Measurements from ENCODE around the gene ZCCHC24. TPM values are rescaled to one million over a fixed set of nuclear protein-coding genes. Genes with fewer than 3 reads are reported as not detected.

Gene ZCCHC24
- total and polyA plus RNA-seq, 4 experiments from 2014 or later, result 0.30 to 1.9 (median 1.2) TPM

DNA sequence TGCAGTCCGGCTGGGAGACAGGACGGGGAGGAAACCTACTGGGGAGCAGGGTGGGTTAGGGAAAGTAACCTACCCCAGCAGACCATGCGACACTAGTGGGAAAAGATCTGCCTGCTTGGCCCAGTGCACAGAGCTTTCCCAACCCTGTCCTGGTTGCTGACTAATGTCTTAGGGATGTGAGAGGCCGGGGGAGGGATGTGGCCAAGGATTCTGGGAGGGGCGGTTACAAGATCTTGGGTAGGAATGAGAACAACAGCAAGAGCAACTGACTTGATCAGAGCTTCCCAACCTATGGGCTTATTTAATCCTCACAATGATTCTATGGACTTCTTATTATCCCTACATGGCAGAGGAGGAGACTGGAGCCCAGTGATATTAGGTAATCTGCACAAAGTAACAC lies 42.9 kb upstream of the ZCCHC24 start:
- no peaks in the 10 kb centered on the region for H3K4me1 Mint-ChIP-seq

GRCh38 chr10:79487296-79488194 lies 42.1 kb upstream of the ZCCHC24 start:
- DNase-seq, result peak in 4 of 5 donors; percentile 2 to 7 (median 6)
- H3K4me1 Mint-ChIP-seq, result no peaks in the 10 kb centered on the region
- H3K36me3 Mint-ChIP-seq, result no peaks in the 10 kb centered on the region
- Histone ChIP-seq H3K4me3 (ENCODE audit: low read length in 2 of 2) (no peak overlapping the region), H3K27ac (ENCODE audit: low read depth, low read length) (no peak overlapping the region), H3K36me3 (ENCODE audit: insufficient read depth, low read length) (no peaks in the 10 kb centered on the region), H3K4me1 (ENCODE audit: insufficient read depth, low read length) (no peaks in the 10 kb centered on the region), H3K27me3 (ENCODE audit: insufficient read depth, low read length) (no peaks in the 10 kb centered on the region), H3K9me3 (ENCODE audit: control insufficient read depth in 1 of 2, low read length in 2 of 2) (no peaks in the 10 kb centered on the region)
- intact Hi-C loops (cut with micrococcal nuclease), result loop anchor here (1.0 kb wide), 1 partner anchor 113 kb away; no protein-coding TSS in a partner anchor
- no peaks in the 10 kb centered on the region for H3K9me3 Mint-ChIP-seq
- CTCF ChIA-PET (ENCODE audit: partially characterized antibody), result interaction anchor here (1.5 to 5.7 kb wide), 3 partner anchors 8 to 113 kb away, joined by 5 to 45 read pairs (median 5); no protein-coding TSS in a partner anchor
- POLR2A ChIA-PET (ENCODE audit: partially characterized antibody), result no interaction called here
- no peaks in the 10 kb centered on the region for H3K27me3 Mint-ChIP-seq
- no peak overlapping the region for H3K27ac Mint-ChIP-seq
- H3K4me3 Mint-ChIP-seq, result no peak overlapping the region

More for the DNA sequence above, 42.9 kb upstream of the ZCCHC24 start:
- no peaks in the 10 kb centered on the region for H3K36me3 ChIP-seq (ENCODE audit: insufficient read depth, low read length)
- ChIA-PET CTCF (ENCODE audit: partially characterized antibody) (interaction anchor here (1.5 to 5.7 kb wide), 3 partner anchors 9 to 114 kb away, joined by 5 to 45 read pairs (median 5); no protein-coding TSS in a partner anchor), POLR2A (ENCODE audit: partially characterized antibody) (no interaction called here)
- no peaks in the 10 kb centered on the region for H3K4me1 ChIP-seq (ENCODE audit: insufficient read depth, low read length)
- Mint-ChIP-seq H3K9me3 (no peaks in the 10 kb centered on the region), H3K36me3 (no peaks in the 10 kb centered on the region), H3K4me3 (no peak overlapping the region), H3K27ac (peak overlapping the region in 1 of 7 donors; percentile 3), H3K27me3 (no peaks in the 10 kb centered on the region)
- no peak overlapping the region for H3K4me3 ChIP-seq (ENCODE audit: low read length in 2 of 2)
- intact Hi-C loops (cut with micrococcal nuclease), result no loop called here
- no peaks in the 10 kb centered on the region for H3K9me3 ChIP-seq (ENCODE audit: control insufficient read depth in 1 of 2, low read length in 2 of 2)
- no peak for DNase-seq
- H3K27me3 ChIP-seq (ENCODE audit: insufficient read depth, low read length), result no peaks in the 10 kb centered on the region
- no peak overlapping the region for H3K27ac ChIP-seq (ENCODE audit: low read depth, low read length)

DNA sequence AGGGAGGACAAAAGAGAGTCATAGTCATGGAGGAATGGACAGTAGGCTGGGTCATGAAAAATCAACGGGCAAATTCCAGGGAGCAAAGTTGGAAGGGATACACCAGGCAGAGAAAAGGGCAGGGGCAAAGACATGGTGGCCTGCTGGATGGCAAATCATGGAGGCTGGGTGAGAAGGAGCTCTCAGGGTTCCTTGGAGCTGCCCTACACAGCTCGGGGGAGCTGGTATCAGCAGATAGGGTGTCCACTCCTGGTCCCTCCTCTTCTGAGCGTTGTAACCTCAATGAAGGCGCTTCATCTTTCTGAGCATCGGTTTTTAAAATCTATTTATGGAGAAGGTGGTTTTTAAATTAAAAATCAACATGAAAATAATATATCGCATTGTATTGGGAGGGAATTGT lies 39.1 kb upstream of the ZCCHC24 start:
- Histone ChIP-seq H3K36me3 (ENCODE audit: insufficient read depth, low read length) (no peaks in the 10 kb centered on the region), H3K4me3 (ENCODE audit: low read length in 2 of 2) (no peak overlapping the region), H3K9me3 (ENCODE audit: control insufficient read depth in 1 of 2, low read length in 2 of 2) (no peaks in the 10 kb centered on the region), H3K27ac (ENCODE audit: low read depth, low read length) (no peak overlapping the region), H3K27me3 (ENCODE audit: insufficient read depth, low read length) (no peaks in the 10 kb centered on the region), H3K4me1 (ENCODE audit: insufficient read depth, low read length) (no peaks in the 10 kb centered on the region)
- Mint-ChIP-seq H3K36me3 (no peaks in the 10 kb centered on the region), H3K27me3 (peaks cover 0 to 4% of the 10 kb centered on the region in 2 donors), H3K4me3 (no peak overlapping the region), H3K27ac (no peak overlapping the region), H3K9me3 (no peaks in the 10 kb centered on the region), H3K4me1 (no peaks in the 10 kb centered on the region)
- no peak for DNase-seq
- intact Hi-C loops (cut with micrococcal nuclease), result no loop called here
- POLR2A ChIA-PET (ENCODE audit: partially characterized antibody), result no interaction called here
- CTCF ChIA-PET (ENCODE audit: partially characterized antibody), result interaction anchor here (1.5 to 5.7 kb wide), 2 partner anchors 10 to 110 kb away, joined by 4 to 45 read pairs; no protein-coding TSS in a partner anchor

DNA sequence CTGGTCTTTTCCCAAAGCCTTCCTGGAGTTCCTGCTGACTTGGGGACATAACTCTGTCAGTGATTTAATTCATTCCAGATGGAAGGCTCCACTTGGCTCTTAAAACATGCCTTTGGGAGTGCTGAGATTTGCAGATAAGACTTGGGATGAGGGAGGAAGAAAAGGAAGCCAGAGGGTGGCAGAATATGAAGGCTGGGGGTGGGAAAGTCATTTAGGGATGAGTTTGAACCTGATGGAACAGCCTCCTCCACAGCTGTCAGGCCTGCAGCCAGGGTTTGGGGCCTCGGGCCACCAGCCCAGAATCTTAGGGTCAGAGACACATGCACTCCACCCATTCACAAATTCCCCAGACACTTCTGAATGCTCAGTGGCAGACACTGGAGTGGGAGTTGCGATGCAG lies 38.5 kb upstream of the ZCCHC24 start:
- Histone ChIP-seq H3K9me3 (ENCODE audit: control insufficient read depth in 1 of 2, low read length in 2 of 2) (no peaks in the 10 kb centered on the region), H3K36me3 (ENCODE audit: insufficient read depth, low read length) (no peaks in the 10 kb centered on the region), H3K4me1 (ENCODE audit: insufficient read depth, low read length) (no peaks in the 10 kb centered on the region), H3K27me3 (ENCODE audit: insufficient read depth, low read length) (no peaks in the 10 kb centered on the region), H3K4me3 (ENCODE audit: low read length in 2 of 2) (no peak overlapping the region), H3K27ac (ENCODE audit: low read depth, low read length) (no peak overlapping the region)
- H3K27ac Mint-ChIP-seq, result no peak overlapping the region
- no peaks in the 10 kb centered on the region for H3K9me3 Mint-ChIP-seq
- H3K4me1 Mint-ChIP-seq, result no peaks in the 10 kb centered on the region
- no peaks in the 10 kb centered on the region for H3K36me3 Mint-ChIP-seq
- ChIA-PET CTCF (ENCODE audit: partially characterized antibody) (interaction anchor here (5.7 kb wide), 1 partner anchor 110 kb away, joined by 45 read pairs; no protein-coding TSS in a partner anchor), POLR2A (ENCODE audit: partially characterized antibody) (no interaction called here)
- peaks cover 0 to 5% of the 10 kb centered on the region in 2 donors for H3K27me3 Mint-ChIP-seq
- no peak for DNase-seq
- intact Hi-C loops (cut with micrococcal nuclease), result no loop called here
- no peak overlapping the region for H3K4me3 Mint-ChIP-seq

DNA sequence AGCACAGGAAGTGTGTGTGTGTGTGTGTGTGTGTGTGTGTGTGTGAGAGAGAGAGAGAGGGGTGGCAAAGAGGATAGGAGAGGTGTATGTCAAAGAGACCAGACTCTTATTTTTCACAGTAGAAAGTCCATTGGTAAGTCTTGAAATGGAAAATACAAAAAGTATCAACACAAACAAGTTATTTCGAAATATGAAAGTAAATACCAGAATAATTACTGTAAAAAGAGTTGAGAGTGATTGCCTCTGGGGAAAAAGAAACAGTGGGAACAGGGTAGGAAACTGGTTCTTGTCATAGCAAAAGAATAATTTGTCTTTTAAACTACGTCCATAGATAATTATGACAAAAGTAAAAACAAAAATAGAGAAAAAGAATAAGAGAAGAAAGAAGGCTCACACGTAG lies 37.9 kb upstream of the ZCCHC24 start:
- intact Hi-C loops (cut with micrococcal nuclease), result no loop called here
- POLR2A ChIA-PET (ENCODE audit: partially characterized antibody), result no interaction called here
- peaks cover 0 to 5% of the 10 kb centered on the region in 2 donors for H3K27me3 Mint-ChIP-seq
- no peak overlapping the region for H3K27ac Mint-ChIP-seq
- H3K27me3 ChIP-seq (ENCODE audit: insufficient read depth, low read length), result no peaks in the 10 kb centered on the region
- H3K36me3 Mint-ChIP-seq, result no peaks in the 10 kb centered on the region
- CTCF ChIA-PET (ENCODE audit: partially characterized antibody), result no interaction called here
- H3K4me1 ChIP-seq (ENCODE audit: insufficient read depth, low read length), result no peaks in the 10 kb centered on the region
- H3K4me3 ChIP-seq (ENCODE audit: low read length in 2 of 2), result no peak overlapping the region
- no peaks in the 10 kb centered on the region for H3K4me1 Mint-ChIP-seq
- H3K36me3 ChIP-seq (ENCODE audit: insufficient read depth, low read length), result no peaks in the 10 kb centered on the region
- H3K9me3 Mint-ChIP-seq, result no peaks in the 10 kb centered on the region
- no peak overlapping the region for H3K27ac ChIP-seq (ENCODE audit: low read depth, low read length)
- H3K4me3 Mint-ChIP-seq, result no peak overlapping the region
- DNase-seq, result no peak
- no peaks in the 10 kb centered on the region for H3K9me3 ChIP-seq (ENCODE audit: control insufficient read depth in 1 of 2, low read length in 2 of 2)

- Histone ChIP-seq H3K4me3 (ENCODE audit: low read length in 2 of 2) (no peak overlapping the region), H3K27ac (ENCODE audit: low read depth, low read length) (no peak overlapping the region), H3K27me3 (ENCODE audit: insufficient read depth, low read length) (no peaks in the 10 kb centered on the region), H3K36me3 (ENCODE audit: insufficient read depth, low read length) (no peaks in the 10 kb centered on the region), H3K4me1 (ENCODE audit: insufficient read depth, low read length) (no peaks in the 10 kb centered on the region), H3K9me3 (ENCODE audit: control insufficient read depth in 1 of 2, low read length in 2 of 2) (no peaks in the 10 kb centered on the region)
- Mint-ChIP-seq H3K4me3 (no peak overlapping the region), H3K27me3 (peaks cover 0 to 5% of the 10 kb centered on the region in 2 donors), H3K36me3 (no peaks in the 10 kb centered on the region), H3K4me1 (no peaks in the 10 kb centered on the region), H3K9me3 (no peaks in the 10 kb centered on the region), H3K27ac (no peak overlapping the region)
- CTCF ChIA-PET (ENCODE audit: partially characterized antibody), result no interaction called here
- DNase-seq, result no peak
- intact Hi-C loops (cut with micrococcal nuclease), result no loop called here
- POLR2A ChIA-PET (ENCODE audit: partially characterized antibody), result no interaction called here
Observed at GRCh38 chr10:79482741-79483140, 37.3 kb upstream of the ZCCHC24 start.

DNA sequence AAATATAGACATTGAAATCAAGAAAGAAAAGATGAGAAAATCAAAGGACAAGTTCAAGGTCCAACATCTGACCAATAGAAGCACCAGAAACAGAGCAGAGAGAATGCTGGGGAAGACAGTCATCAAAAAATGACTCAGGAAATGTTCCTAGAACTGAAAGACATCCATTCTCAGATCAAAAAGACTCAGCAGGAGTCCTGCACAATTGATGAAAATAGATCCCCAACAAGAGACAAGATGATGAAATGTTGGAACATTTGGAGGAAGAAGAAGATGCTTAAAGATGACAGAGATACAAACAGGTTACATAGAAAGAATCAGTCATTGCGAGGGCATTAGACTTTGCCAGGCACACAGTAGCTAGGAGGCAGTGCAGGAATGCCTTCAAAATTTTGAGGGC lies 36.9 kb upstream of the ZCCHC24 start:
- intact Hi-C loops (cut with micrococcal nuclease), result no loop called here
- Mint-ChIP-seq H3K36me3 (no peaks in the 10 kb centered on the region), H3K27me3 (peaks cover 3 to 8% of the 10 kb centered on the region in 2 donors), H3K9me3 (no peaks in the 10 kb centered on the region), H3K4me3 (no peak overlapping the region), H3K4me1 (no peaks in the 10 kb centered on the region), H3K27ac (no peak overlapping the region)
- ChIA-PET CTCF (ENCODE audit: partially characterized antibody) (no interaction called here), POLR2A (ENCODE audit: partially characterized antibody) (no interaction called here)
- Histone ChIP-seq H3K4me3 (ENCODE audit: low read length in 2 of 2) (no peak overlapping the region), H3K36me3 (ENCODE audit: insufficient read depth, low read length) (no peaks in the 10 kb centered on the region), H3K4me1 (ENCODE audit: insufficient read depth, low read length) (no peaks in the 10 kb centered on the region), H3K9me3 (ENCODE audit: control insufficient read depth in 1 of 2, low read length in 2 of 2) (no peaks in the 10 kb centered on the region), H3K27ac (ENCODE audit: low read depth, low read length) (no peak overlapping the region), H3K27me3 (ENCODE audit: insufficient read depth, low read length) (no peaks in the 10 kb centered on the region)
- DNase-seq, result no peak
